IMR-90 (cell line): Measurements from ENCODE around the gene NXF3. TPM values are rescaled to one million over a fixed set of nuclear protein-coding genes. Genes with fewer than 3 reads are reported as not detected.
"Not testable (repeated sequence)": the region's sequence is repeated elsewhere in the genome, so short reads cannot be mapped to it uniquely, and the experiment has no call there.

ENCODE experiments used
- ATAC-seq: fragments of 200-7000 bp; cut with Tn5 transposase; 2 replicates; pipeline ENCODE4 v1.9.1; 2020; ENCODE audit warnings: low read depth, mild to moderate bottlenecking, moderate library complexity
- BruUV-seq: library from RNA; stranded (reverse); fragments of 400-500 nt; replicated peaks from 2 replicates; lab custom pipeline; 2021; lab: Mats Ljungman, UMichigan
- CTCF ChIA-PET: fragments of 300-600 bp; formaldehyde crosslinking; extraction: SDS; loops from one replicate; lab custom pipeline; 2021; ENCODE audit warnings: antibody characterized with exemption; lab: Yijun Ruan, JAX
- POLR2A ChIA-PET: fragments of 300-600 bp; sonication (Branson Sonifier 250); formaldehyde crosslinking; loops from one replicate; lab custom pipeline; 2022; ENCODE audit warnings: antibody characterized with exemption; ENCODE audit not compliant: unreplicated experiment; lab: Charles Lee
- DNase-seq: peaks from one replicate; pipeline ENCODE4 v3.0.0; 2013
- H2AFZ ChIP-seq: replicated peaks from 2 replicates; pipeline ENCODE3; 2013; ENCODE audit warnings: low read length, mild to moderate bottlenecking; ENCODE audit not compliant: poor library complexity
- H2AK5ac ChIP-seq: 2 replicates; pipeline ENCODE4 v1.6.1; 2013; ENCODE audit warnings: low read depth, low read length, inconsistent platforms
- H2AK9ac ChIP-seq: replicated peaks from 2 replicates; pipeline ENCODE3; 2013; ENCODE audit warnings: mild to moderate bottlenecking, low read depth, low read length, moderate library complexity; ENCODE audit not compliant: poor library complexity
- H2BK120ac ChIP-seq: 2 replicates; pipeline ENCODE4 v1.6.1; 2013; ENCODE audit warnings: low read depth, low read length, inconsistent platforms
- H2BK15ac ChIP-seq: 3 replicates; pipeline ENCODE4 v1.6.1; 2013; ENCODE audit warnings: low read depth, low read length, inconsistent platforms
- H2BK20ac ChIP-seq: 2 replicates; pipeline ENCODE4 v1.6.1; 2013; ENCODE audit warnings: low read depth, mild to moderate bottlenecking, inconsistent platforms, low read length, moderate library complexity
- H2BK5ac ChIP-seq: 2 replicates; pipeline ENCODE4 v1.6.1; 2013; ENCODE audit warnings: mild to moderate bottlenecking, low read depth, low read length, inconsistent platforms; ENCODE audit not compliant: poor library complexity, severe bottlenecking
- H3K14ac ChIP-seq: replicated peaks from 2 replicates; pipeline ENCODE4 v1.6.1; 2013; ENCODE audit warnings: low read depth, low read length, inconsistent platforms
- H3K18ac ChIP-seq: 2 replicates; pipeline ENCODE4 v1.6.1; 2013; ENCODE audit warnings: low read depth, low read length, control low read depth
- H3K23ac ChIP-seq: 2 replicates; pipeline ENCODE4 v1.6.1; 2013; ENCODE audit warnings: low read depth, low read length, inconsistent platforms
- H3K27ac ChIP-seq: 2 replicates; pipeline ENCODE4 v1.5.1; 2013; ENCODE audit warnings: mild to moderate bottlenecking, control low read depth, low read length; ENCODE audit not compliant: insufficient read depth
- H3K27me3 ChIP-seq: 2 replicates; pipeline ENCODE4 v1.6.1; 2013; ENCODE audit warnings: low read length; ENCODE audit not compliant: control insufficient read depth, insufficient read depth
- H3K36me3 ChIP-seq: 2 replicates; pipeline ENCODE4 v1.6.1; 2013; ENCODE audit warnings: low read length, mixed read lengths; ENCODE audit not compliant: control insufficient read depth, insufficient read depth
- H3K4ac ChIP-seq: 2 replicates; pipeline ENCODE4 v1.6.1; 2013; ENCODE audit warnings: low read depth, low read length, inconsistent platforms
- H3K4me1 ChIP-seq: 2 replicates; pipeline ENCODE4 v1.6.1; 2013; ENCODE audit warnings: low read length, mixed read lengths; ENCODE audit not compliant: control insufficient read depth, insufficient read depth
- H3K4me2 ChIP-seq: 2 replicates; pipeline ENCODE4 v1.6.1; 2013; ENCODE audit warnings: low read depth, mild to moderate bottlenecking, control low read depth, low read length, moderate library complexity
- H3K4me3 ChIP-seq: 2 replicates; pipeline ENCODE4 v1.5.1; 2013; ENCODE audit warnings: low read depth, mild to moderate bottlenecking, control low read depth, low read length, moderate library complexity; ENCODE audit not compliant: insufficient read depth
- H3K56ac ChIP-seq: 2 replicates; pipeline ENCODE4 v1.6.1; 2013; ENCODE audit warnings: low read length, inconsistent platforms; ENCODE audit not compliant: insufficient read depth; ENCODE audit errors: extremely low read depth
- H3K79me1 ChIP-seq, 2 experiments: 2 replicates each; pipeline ENCODE4 v1.6.1; 2013; ENCODE audit warnings: low read length in 2 of 2, inconsistent platforms in 1 of 2, low read depth in 1 of 2
- H3K9ac ChIP-seq: 2 replicates; pipeline ENCODE4 v1.6.1; 2013; ENCODE audit warnings: low read depth, low read length, control low read depth
- H3K9me1 ChIP-seq: 2 replicates; pipeline ENCODE4 v1.6.1; 2013; ENCODE audit warnings: low read length, inconsistent platforms; ENCODE audit not compliant: insufficient read depth
- H3K9me3 ChIP-seq: 2 replicates; pipeline ENCODE4 v1.6.1; 2013; ENCODE audit warnings: low read length; ENCODE audit not compliant: control insufficient read depth, insufficient read depth
- H4K20me1 ChIP-seq: 2 replicates; pipeline ENCODE4 v1.6.1; 2013; ENCODE audit warnings: low read length, inconsistent platforms; ENCODE audit not compliant: insufficient read depth
- H4K5ac ChIP-seq: 2 replicates; pipeline ENCODE4 v1.6.1; 2013; ENCODE audit warnings: mild to moderate bottlenecking, low read depth, low read length, control low read depth
- H4K8ac ChIP-seq, 2 experiments: 2 replicates each; pipeline ENCODE4 v1.6.1; 2013; ENCODE audit warnings: low read depth in 2 of 2, low read length in 2 of 2, control low read depth in 1 of 2, inconsistent platforms in 1 of 2
- H4K91ac ChIP-seq: 2 replicates; pipeline ENCODE4 v1.6.1; 2013; ENCODE audit warnings: low read depth, low read length, inconsistent platforms; ENCODE audit not compliant: insufficient read depth
- WGBS, 2 experiments: methylation state at CpG; one replicate each; pipeline versions ENCODE4 v1.1.5 to v1.1.7; 2013; ENCODE audit warnings: missing lambda C conversion rate in 2 of 2; ENCODE audit not compliant: insufficient read length in 1 of 2; ENCODE audit errors: extremely low coverage in 2 of 2; 5-methylcytosine and 5-hydroxymethylcytosine counted together
- dilution Hi-C: fragments of 300-500 bp; cut with HindIII; formaldehyde crosslinking; loops from one replicate; pipeline ENCODE4 v1.14.3; 2018; ENCODE audit warnings: low sequenced_read_pairs; ENCODE audit not compliant: unreplicated experiment
- in situ Hi-C: fragments of 300-500 bp; cut with MboI; formaldehyde crosslinking; loops from 3 replicates; pipeline ENCODE4 v1.14.3; 2019; ENCODE audit warnings: low sequenced_read_pairs, inconsistent platforms, mixed read lengths
- intact Hi-C: fragments of 100-400 bp; cut with micrococcal nuclease; formaldehyde crosslinking; loops from 2 replicates; pipeline ENCODE4 v1.10.0; 2022
- polyA plus RNA-seq, 3 experiments: library from polyadenylated mRNA; depleted of rRNA; stranded (reverse); fragments of >200 nt; gene quantifications; 2 replicates each; pipeline ENCODE4 v1.2.3, GENCODE V29; 2012; ENCODE audit warnings: low replicate concordance in 1 of 3
- total RNA-seq: library from RNA; depleted of rRNA; stranded (reverse); fragments of >200 nt; gene quantifications from 2 replicates; pipeline ENCODE4 v1.2.3, GENCODE V29; 2012

NXF3 gene
- total and polyA plus RNA-seq, 2 of the 4 experiments (the other 2 are of a cell fraction): not detected

DNA sequence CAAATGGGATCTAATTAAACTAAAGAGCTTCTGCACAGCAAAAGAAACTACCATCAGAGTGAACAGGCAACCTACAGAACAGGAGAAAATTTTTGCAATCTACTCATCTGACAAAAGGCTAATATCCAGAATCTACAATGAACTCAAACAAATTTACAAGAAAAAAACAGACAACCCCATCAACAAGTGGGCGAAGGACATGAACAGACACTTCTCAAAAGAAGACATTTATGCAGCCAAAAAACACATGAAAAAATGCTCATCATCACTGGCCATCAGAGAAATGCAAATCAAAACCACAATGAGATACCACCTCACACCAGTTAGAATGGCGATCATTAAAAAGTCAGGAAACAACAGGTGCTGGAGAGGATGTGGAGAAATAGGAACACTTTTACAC is 43.6 kb upstream of the NXF3 start:
- intact Hi-C loops, dilution Hi-C loops, H3K79me1 ChIP-seq, H3K23ac ChIP-seq, H3K56ac ChIP-seq, CTCF ChIA-PET, H3K4me2 ChIP-seq, H3K4ac ChIP-seq, H3K14ac ChIP-seq, H4K20me1 ChIP-seq, H3K4me3 ChIP-seq, H2BK20ac ChIP-seq, DNase-seq, H2BK120ac ChIP-seq, H3K4me1 ChIP-seq, H2AK5ac ChIP-seq, POLR2A ChIA-PET, H2BK15ac ChIP-seq, H4K5ac ChIP-seq, H2BK5ac ChIP-seq, in situ Hi-C loops, H2AK9ac ChIP-seq, H3K36me3 ChIP-seq, H2AFZ ChIP-seq, H3K9me1 ChIP-seq, H3K27me3 ChIP-seq, H3K9ac ChIP-seq, H3K27ac ChIP-seq, BruUV-seq, ATAC-seq, H3K9me3 ChIP-seq, H4K91ac ChIP-seq, H4K8ac ChIP-seq, H3K18ac ChIP-seq: not testable (repeated sequence)
- no CpG with 5 or more reads among the region's 2 CpGs for WGBS, 2 experiments
